ENCODE results near the gene MAN1C1.

DNA sequence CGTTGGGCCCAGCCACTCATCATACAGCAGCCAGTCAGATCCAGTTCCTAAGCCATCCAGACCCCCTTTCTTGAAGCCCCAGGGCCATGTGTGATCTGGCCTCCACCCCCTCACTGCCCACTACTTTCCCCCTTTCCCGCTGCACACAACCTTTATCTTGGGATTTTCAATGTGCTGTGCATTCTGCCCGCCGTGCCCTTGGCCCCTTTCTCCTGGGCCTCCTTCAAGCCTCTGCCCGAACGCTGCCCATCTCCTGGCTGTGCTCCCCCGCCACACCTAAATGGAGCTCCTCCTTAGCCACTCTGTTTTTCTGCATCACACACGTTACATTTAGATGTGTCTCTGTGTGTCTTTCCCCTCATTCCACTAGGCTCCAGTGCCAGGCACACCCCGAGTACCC is 116.7 kb downstream of the MAN1C1 start:
- no peak for TF ChIP-seq EZH2 (IDR thresholded peaks at IDR 0.05; ENCODE audit: low read length, unreplicated experiment)
- no peak for TF ChIP-seq CTCF (conservative IDR thresholded peaks at IDR 0.05; ENCODE audit: low read depth, low read length)
- no peak for TF ChIP-seq EZH2phosphoT487 (IDR thresholded peaks at IDR 0.05; ENCODE audit: borderline replicate concordance, low read length)
